IMR-90 (cell line): ENCODE results near the gene NISCH. TPM values are rescaled to one million over a fixed set of nuclear protein-coding genes. Genes with fewer than 3 reads are reported as not detected.

ENCODE experiments used
- ATAC-seq: fragments of 200-7000 bp; cut with Tn5 transposase; 2 replicates; pipeline ENCODE4 v1.9.1; 2020; ENCODE audit warnings: low read depth, mild to moderate bottlenecking, moderate library complexity
- BruUV-seq: library from RNA; stranded (reverse); fragments of 400-500 nt; replicated peaks from 2 replicates; lab custom pipeline; 2021; lab: Mats Ljungman, UMichigan
- CTCF ChIA-PET: fragments of 300-600 bp; formaldehyde crosslinking; extraction: SDS; loops from one replicate; lab custom pipeline; 2021; ENCODE audit warnings: antibody characterized with exemption; lab: Yijun Ruan, JAX
- POLR2A ChIA-PET: fragments of 300-600 bp; sonication (Branson Sonifier 250); formaldehyde crosslinking; loops from one replicate; lab custom pipeline; 2022; ENCODE audit warnings: antibody characterized with exemption; ENCODE audit not compliant: unreplicated experiment; lab: Charles Lee
- DNase-seq: peaks from one replicate; pipeline ENCODE4 v3.0.0; 2013
- H2AFZ ChIP-seq: replicated peaks from 2 replicates; pipeline ENCODE3; 2013; ENCODE audit warnings: low read length, mild to moderate bottlenecking; ENCODE audit not compliant: poor library complexity
- H2AK5ac ChIP-seq: 2 replicates; pipeline ENCODE4 v1.6.1; 2013; ENCODE audit warnings: low read depth, low read length, inconsistent platforms
- H2AK9ac ChIP-seq: replicated peaks from 2 replicates; pipeline ENCODE3; 2013; ENCODE audit warnings: mild to moderate bottlenecking, low read depth, low read length, moderate library complexity; ENCODE audit not compliant: poor library complexity
- H2BK120ac ChIP-seq: 2 replicates; pipeline ENCODE4 v1.6.1; 2013; ENCODE audit warnings: low read depth, low read length, inconsistent platforms
- H2BK15ac ChIP-seq: 3 replicates; pipeline ENCODE4 v1.6.1; 2013; ENCODE audit warnings: low read depth, low read length, inconsistent platforms
- H2BK20ac ChIP-seq: 2 replicates; pipeline ENCODE4 v1.6.1; 2013; ENCODE audit warnings: low read depth, mild to moderate bottlenecking, inconsistent platforms, low read length, moderate library complexity
- H2BK5ac ChIP-seq: 2 replicates; pipeline ENCODE4 v1.6.1; 2013; ENCODE audit warnings: mild to moderate bottlenecking, low read depth, low read length, inconsistent platforms; ENCODE audit not compliant: poor library complexity, severe bottlenecking
- H3K14ac ChIP-seq: replicated peaks from 2 replicates; pipeline ENCODE4 v1.6.1; 2013; ENCODE audit warnings: low read depth, low read length, inconsistent platforms
- H3K18ac ChIP-seq: 2 replicates; pipeline ENCODE4 v1.6.1; 2013; ENCODE audit warnings: low read depth, low read length, control low read depth
- H3K23ac ChIP-seq: 2 replicates; pipeline ENCODE4 v1.6.1; 2013; ENCODE audit warnings: low read depth, low read length, inconsistent platforms
- H3K27ac ChIP-seq: 2 replicates; pipeline ENCODE4 v1.5.1; 2013; ENCODE audit warnings: mild to moderate bottlenecking, control low read depth, low read length; ENCODE audit not compliant: insufficient read depth
- H3K27me3 ChIP-seq: 2 replicates; pipeline ENCODE4 v1.6.1; 2013; ENCODE audit warnings: low read length; ENCODE audit not compliant: control insufficient read depth, insufficient read depth
- H3K36me3 ChIP-seq: 2 replicates; pipeline ENCODE4 v1.6.1; 2013; ENCODE audit warnings: low read length, mixed read lengths; ENCODE audit not compliant: control insufficient read depth, insufficient read depth
- H3K4ac ChIP-seq: 2 replicates; pipeline ENCODE4 v1.6.1; 2013; ENCODE audit warnings: low read depth, low read length, inconsistent platforms
- H3K4me1 ChIP-seq: 2 replicates; pipeline ENCODE4 v1.6.1; 2013; ENCODE audit warnings: low read length, mixed read lengths; ENCODE audit not compliant: control insufficient read depth, insufficient read depth
- H3K4me2 ChIP-seq: 2 replicates; pipeline ENCODE4 v1.6.1; 2013; ENCODE audit warnings: low read depth, mild to moderate bottlenecking, control low read depth, low read length, moderate library complexity
- H3K4me3 ChIP-seq: 2 replicates; pipeline ENCODE4 v1.5.1; 2013; ENCODE audit warnings: low read depth, mild to moderate bottlenecking, control low read depth, low read length, moderate library complexity; ENCODE audit not compliant: insufficient read depth
- H3K56ac ChIP-seq: 2 replicates; pipeline ENCODE4 v1.6.1; 2013; ENCODE audit warnings: low read length, inconsistent platforms; ENCODE audit not compliant: insufficient read depth; ENCODE audit errors: extremely low read depth
- H3K79me1 ChIP-seq, 2 experiments: 2 replicates each; pipeline ENCODE4 v1.6.1; 2013; ENCODE audit warnings: low read length in 2 of 2, inconsistent platforms in 1 of 2, low read depth in 1 of 2
- H3K9ac ChIP-seq: 2 replicates; pipeline ENCODE4 v1.6.1; 2013; ENCODE audit warnings: low read depth, low read length, control low read depth
- H3K9me1 ChIP-seq: 2 replicates; pipeline ENCODE4 v1.6.1; 2013; ENCODE audit warnings: low read length, inconsistent platforms; ENCODE audit not compliant: insufficient read depth
- H3K9me3 ChIP-seq: 2 replicates; pipeline ENCODE4 v1.6.1; 2013; ENCODE audit warnings: low read length; ENCODE audit not compliant: control insufficient read depth, insufficient read depth
- H4K20me1 ChIP-seq: 2 replicates; pipeline ENCODE4 v1.6.1; 2013; ENCODE audit warnings: low read length, inconsistent platforms; ENCODE audit not compliant: insufficient read depth
- H4K5ac ChIP-seq: 2 replicates; pipeline ENCODE4 v1.6.1; 2013; ENCODE audit warnings: mild to moderate bottlenecking, low read depth, low read length, control low read depth
- H4K8ac ChIP-seq, 2 experiments: 2 replicates each; pipeline ENCODE4 v1.6.1; 2013; ENCODE audit warnings: low read depth in 2 of 2, low read length in 2 of 2, control low read depth in 1 of 2, inconsistent platforms in 1 of 2
- H4K91ac ChIP-seq: 2 replicates; pipeline ENCODE4 v1.6.1; 2013; ENCODE audit warnings: low read depth, low read length, inconsistent platforms; ENCODE audit not compliant: insufficient read depth
- BHLHE40 ChIP-seq: fragments of 150-350 bp; IDR thresholded peaks from 2 replicates; pipeline ENCODE4 v1.6.1; 2016; ENCODE audit warnings: mild to moderate bottlenecking, low read depth, low read length
- CEBPB ChIP-seq: IDR thresholded peaks from 2 replicates; pipeline ENCODE4 v1.6.1; 2012; ENCODE audit warnings: low read depth, low read length, improper control_type of control experiment
- CHD1 ChIP-seq: IDR thresholded peaks from 2 replicates; pipeline ENCODE4 v1.6.1; 2012; ENCODE audit warnings: low read depth, low read length, improper control_type of control experiment
- FOS ChIP-seq: fragments of 150-350 bp; IDR thresholded peaks from 2 replicates; pipeline ENCODE4 v1.6.1; 2016; ENCODE audit warnings: low read depth, low read length
- MAFK ChIP-seq: IDR thresholded peaks from 2 replicates; pipeline ENCODE4 v1.6.1; 2012; ENCODE audit warnings: low read depth, low read length, improper control_type of control experiment
- MAZ ChIP-seq: IDR thresholded peaks from 2 replicates; pipeline ENCODE4 v1.6.1; 2012; ENCODE audit warnings: low read depth, mild to moderate bottlenecking, low read length, improper control_type of control experiment, moderate library complexity, borderline replicate concordance
- MXI1 ChIP-seq: IDR thresholded peaks from 2 replicates; pipeline ENCODE4 v1.6.1; 2012; ENCODE audit warnings: low read depth, mild to moderate bottlenecking, low read length, moderate library complexity, borderline replicate concordance
- NFE2L2 ChIP-seq: fragments of 150-350 bp; IDR thresholded peaks from 2 replicates; pipeline ENCODE4 v1.6.1; 2016; ENCODE audit warnings: low read depth, mild to moderate bottlenecking, low read length
- POLR2A ChIP-seq: IDR thresholded peaks from 2 replicates; pipeline ENCODE4 v1.6.1; 2012; ENCODE audit warnings: mild to moderate bottlenecking, low read depth, low read length
- RAD21 ChIP-seq: IDR thresholded peaks from 2 replicates; pipeline ENCODE4 v1.6.1; 2012; ENCODE audit warnings: low read length, improper control_type of control experiment
- RCOR1 ChIP-seq: IDR thresholded peaks from 2 replicates; pipeline ENCODE4 v1.6.1; 2012; ENCODE audit warnings: mild to moderate bottlenecking, low read length, improper control_type of control experiment; ENCODE audit not compliant: insufficient replicate concordance
- RFX5 ChIP-seq: IDR thresholded peaks from 2 replicates; pipeline ENCODE4 v1.8.0; 2012; ENCODE audit warnings: low read depth, mild to moderate bottlenecking, low read length, moderate library complexity
- SMC3 ChIP-seq: fragments of 150-350 bp; IDR thresholded peaks from 2 replicates; pipeline ENCODE4 v1.6.1; 2016; ENCODE audit warnings: low read depth, mild to moderate bottlenecking, antibody characterized with exemption, low read length, moderate library complexity
- WGBS, 2 experiments: methylation state at CpG; one replicate each; pipeline versions ENCODE4 v1.1.5 to v1.1.7; 2013; ENCODE audit warnings: missing lambda C conversion rate in 2 of 2; ENCODE audit not compliant: insufficient read length in 1 of 2; ENCODE audit errors: extremely low coverage in 2 of 2; 5-methylcytosine and 5-hydroxymethylcytosine counted together
- dilution Hi-C: fragments of 300-500 bp; cut with HindIII; formaldehyde crosslinking; loops from one replicate; pipeline ENCODE4 v1.14.3; 2018; ENCODE audit warnings: low sequenced_read_pairs; ENCODE audit not compliant: unreplicated experiment
- in situ Hi-C: fragments of 300-500 bp; cut with MboI; formaldehyde crosslinking; loops from 3 replicates; pipeline ENCODE4 v1.14.3; 2019; ENCODE audit warnings: low sequenced_read_pairs, inconsistent platforms, mixed read lengths
- intact Hi-C: fragments of 100-400 bp; cut with micrococcal nuclease; formaldehyde crosslinking; loops from 2 replicates; pipeline ENCODE4 v1.10.0; 2022
- polyA plus RNA-seq, 3 experiments: library from polyadenylated mRNA; depleted of rRNA; stranded (reverse); fragments of >200 nt; gene quantifications; 2 replicates each; pipeline ENCODE4 v1.2.3, GENCODE V29; 2012; ENCODE audit warnings: low replicate concordance in 1 of 3
- total RNA-seq: library from RNA; depleted of rRNA; stranded (reverse); fragments of >200 nt; gene quantifications from 2 replicates; pipeline ENCODE4 v1.2.3, GENCODE V29; 2012
- TF ChIP-seq, protein P1 (sequence below): fragments of 150-350 bp; IDR thresholded peaks from 2 replicates; pipeline ENCODE4 v1.6.1; 2016; ENCODE audit warnings: low read depth, mild to moderate bottlenecking, low read length, moderate library complexity, borderline replicate concordance
- TF ChIP-seq, protein P2 (sequence below): conservative IDR thresholded peaks from 2 replicates; pipeline ENCODE4 v1.5.1; 2012; ENCODE audit warnings: mild to moderate bottlenecking, low read depth, low read length, improper control_type of control experiment
- TF ChIP-seq, protein P3 (sequence below): fragments of 150-350 bp; IDR thresholded peaks from 2 replicates; pipeline ENCODE4 v1.6.1; 2017; ENCODE audit warnings: mild to moderate bottlenecking, antibody characterized with exemption, low read length, low read depth

Gene NISCH
- total and polyA plus RNA-seq, 2 of the 4 experiments (the other 2 are of a cell fraction), result 36.9 to 86.0 TPM

DNA sequence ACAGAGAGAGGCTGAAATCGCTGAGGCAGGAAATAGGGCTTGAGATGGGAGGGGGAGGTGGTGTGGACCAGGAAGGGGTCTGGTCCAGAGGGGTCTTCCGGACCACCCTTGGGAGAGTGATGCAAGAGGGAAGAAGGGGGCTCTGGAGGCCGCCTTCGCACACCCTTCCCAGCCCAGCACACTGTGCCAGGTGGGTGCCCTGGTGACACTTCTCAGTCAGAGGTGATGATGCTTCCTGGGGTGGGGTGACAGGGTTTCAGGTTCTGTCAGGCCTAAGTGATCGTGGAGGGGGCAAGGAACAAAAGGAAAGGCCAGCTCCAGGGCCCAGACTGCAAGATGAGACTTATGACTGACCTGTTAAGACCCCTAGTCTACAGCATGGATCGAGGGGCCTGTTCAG is 23.2 kb upstream of the NISCH start:
- no peak overlapping the region for H3K56ac ChIP-seq
- no peak for DNase-seq
- no peak overlapping the region for H4K91ac ChIP-seq
- TF ChIP-seq, protein P1, sequence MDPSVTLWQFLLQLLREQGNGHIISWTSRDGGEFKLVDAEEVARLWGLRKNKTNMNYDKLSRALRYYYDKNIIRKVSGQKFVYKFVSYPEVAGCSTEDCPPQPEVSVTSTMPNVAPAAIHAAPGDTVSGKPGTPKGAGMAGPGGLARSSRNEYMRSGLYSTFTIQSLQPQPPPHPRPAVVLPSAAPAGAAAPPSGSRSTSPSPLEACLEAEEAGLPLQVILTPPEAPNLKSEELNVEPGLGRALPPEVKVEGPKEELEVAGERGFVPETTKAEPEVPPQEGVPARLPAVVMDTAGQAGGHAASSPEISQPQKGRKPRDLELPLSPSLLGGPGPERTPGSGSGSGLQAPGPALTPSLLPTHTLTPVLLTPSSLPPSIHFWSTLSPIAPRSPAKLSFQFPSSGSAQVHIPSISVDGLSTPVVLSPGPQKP, result no peak
- TF ChIP-seq, protein P2, sequence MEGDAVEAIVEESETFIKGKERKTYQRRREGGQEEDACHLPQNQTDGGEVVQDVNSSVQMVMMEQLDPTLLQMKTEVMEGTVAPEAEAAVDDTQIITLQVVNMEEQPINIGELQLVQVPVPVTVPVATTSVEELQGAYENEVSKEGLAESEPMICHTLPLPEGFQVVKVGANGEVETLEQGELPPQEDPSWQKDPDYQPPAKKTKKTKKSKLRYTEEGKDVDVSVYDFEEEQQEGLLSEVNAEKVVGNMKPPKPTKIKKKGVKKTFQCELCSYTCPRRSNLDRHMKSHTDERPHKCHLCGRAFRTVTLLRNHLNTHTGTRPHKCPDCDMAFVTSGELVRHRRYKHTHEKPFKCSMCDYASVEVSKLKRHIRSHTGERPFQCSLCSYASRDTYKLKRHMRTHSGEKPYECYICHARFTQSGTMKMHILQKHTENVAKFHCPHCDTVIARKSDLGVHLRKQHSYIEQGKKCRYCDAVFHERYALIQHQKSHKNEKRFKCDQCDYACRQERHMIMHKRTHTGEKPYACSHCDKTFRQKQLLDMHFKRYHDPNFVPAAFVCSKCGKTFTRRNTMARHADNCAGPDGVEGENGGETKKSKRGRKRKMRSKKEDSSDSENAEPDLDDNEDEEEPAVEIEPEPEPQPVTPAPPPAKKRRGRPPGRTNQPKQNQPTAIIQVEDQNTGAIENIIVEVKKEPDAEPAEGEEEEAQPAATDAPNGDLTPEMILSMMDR, result no peak
- TF ChIP-seq BHLHE40 (no peak), RFX5 (no peak), MXI1 (no peak), CEBPB (no peak), MAFK (no peak), SMC3 (no peak), NFE2L2 (no peak), CHD1 (no peak), RCOR1 (no peak), RAD21 (no peak), FOS (no peak), MAZ (no peak), POLR2A (no peak)
- TF ChIP-seq, protein P3, sequence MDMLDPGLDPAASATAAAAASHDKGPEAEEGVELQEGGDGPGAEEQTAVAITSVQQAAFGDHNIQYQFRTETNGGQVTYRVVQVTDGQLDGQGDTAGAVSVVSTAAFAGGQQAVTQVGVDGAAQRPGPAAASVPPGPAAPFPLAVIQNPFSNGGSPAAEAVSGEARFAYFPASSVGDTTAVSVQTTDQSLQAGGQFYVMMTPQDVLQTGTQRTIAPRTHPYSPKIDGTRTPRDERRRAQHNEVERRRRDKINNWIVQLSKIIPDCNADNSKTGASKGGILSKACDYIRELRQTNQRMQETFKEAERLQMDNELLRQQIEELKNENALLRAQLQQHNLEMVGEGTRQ, result no peak
- H3K9me1 ChIP-seq, result no peaks in the 10 kb centered on the region
- no peak overlapping the region for H2AK5ac ChIP-seq
- H3K14ac ChIP-seq, result no peak overlapping the region
- H4K5ac ChIP-seq, result no peak overlapping the region
- no peak overlapping the region for H2BK20ac ChIP-seq
- no peaks in the 10 kb centered on the region for H4K20me1 ChIP-seq
- intact Hi-C loops, result no loop called here
- H3K9me3 ChIP-seq, result no peaks in the 10 kb centered on the region
- no peaks in the 10 kb centered on the region for H3K79me1 ChIP-seq
- no peak for ATAC-seq
- H2BK5ac ChIP-seq, result no peak overlapping the region
- no peak overlapping the region for H2BK15ac ChIP-seq
- no peak overlapping the region for H2BK120ac ChIP-seq
- no peak overlapping the region for H3K4ac ChIP-seq
- dilution Hi-C loops, result no loop called here
- H2AK9ac ChIP-seq, result no peak overlapping the region
- ChIA-PET POLR2A (interaction anchor here (0.5 kb wide), 1 partner anchor 139 kb away, joined by 13 read pairs; no protein-coding TSS in a partner anchor), CTCF (interaction anchor here (0.6 to 1.3 kb wide), 3 partner anchors 14 to 20 kb away, joined by 3 to 6 read pairs (median 4); no protein-coding TSS in a partner anchor)
- BruUV-seq, result no TSS peak
- H3K4me3 ChIP-seq, result no peak overlapping the region
- no peak overlapping the region for H4K8ac ChIP-seq
- H3K9ac ChIP-seq, result no peak overlapping the region
- no peak overlapping the region for H3K18ac ChIP-seq
- no peak overlapping the region for H2AFZ ChIP-seq
- H3K23ac ChIP-seq, result no peak overlapping the region
- H3K4me1 ChIP-seq, result peaks cover 12% of the 10 kb centered on the region; the same call in 1 of the 2 replicates
- WGBS, 2 experiments, result no CpG with 5 or more reads among the region's 6 CpGs
- H3K27ac ChIP-seq, result no peak overlapping the region
- no peak overlapping the region for H3K4me2 ChIP-seq
- in situ Hi-C loops, result no loop called here
- peaks cover 22% of the 10 kb centered on the region for H3K27me3 ChIP-seq
- no peaks in the 10 kb centered on the region for H3K36me3 ChIP-seq
